GM12801 (cell line): ENCODE results near the gene OSBPL3.

ENCODE experiments used
- CTCF ChIP-seq: IDR thresholded peaks from one replicate; pipeline ENCODE4 v1.5.1; 2011; ENCODE audit warnings: control low read depth; ENCODE audit not compliant: insufficient read length; ENCODE audit errors: extremely low read depth

OSBPL3 gene

GRCh38 chr7:24866004-24866615 lies 113.9 kb downstream of the OSBPL3 start:
- TF ChIP-seq CTCF = no peak

GRCh38 chr7:24864214-24864817 lies 115.7 kb downstream of the OSBPL3 start:
- TF ChIP-seq CTCF = no peak

- TF ChIP-seq CTCF = no peak
Measured at GRCh38 chr7:24863626-24864025, 116.4 kb downstream of the OSBPL3 start.

- TF ChIP-seq CTCF = no peak
Measured at GRCh38 chr7:24862461-24862860, 117.5 kb downstream of the OSBPL3 start.

- TF ChIP-seq CTCF = no peak
Measured at GRCh38 chr7:24861336-24861735, 118.6 kb downstream of the OSBPL3 start.

- TF ChIP-seq CTCF = no peak
Measured at GRCh38 chr7:24860611-24861010, 119.4 kb downstream of the OSBPL3 start.

GRCh38 chr7:24858108-24858977 lies 121.6 kb downstream of the OSBPL3 start:
- TF ChIP-seq CTCF = no peak
